Thoracic aorta (tissue), 2 donors: ENCODE data around the gene KLHDC9. TPM values are rescaled to one million over a fixed set of nuclear protein-coding genes. Genes with fewer than 3 reads are reported as not detected.
A peak's percentile ranks its signal among the peaks of the same experiment; 100 is the strongest.

Experiments
- ATAC-seq: fragments of 150-250 bp; one replicate; pipeline ENCODE4 v1.8.0; 2017; ENCODE audit warnings: low read depth; ENCODE audit not compliant: insufficient number of reproducible peaks, low FRiP score
- DNase-seq: peaks from one replicate; pipeline ENCODE4 v3.0.0-alpha.2; 2020; ENCODE audit warnings: low spot score
- H3K27ac ChIP-seq, 2 donors: fragments of 200-600 bp; sonication (generic); 1 replicate in 1 of 2; 2 replicates in 1 of 2; pipeline ENCODE4 v1.5.1; 2016; ENCODE audit warnings: mild to moderate bottlenecking in 2 of 2, moderate library complexity in 2 of 2
- H3K27me3 ChIP-seq: fragments of 200-600 bp; sonication (generic); replicated peaks from 2 replicates; pipeline ENCODE4 v1.6.0; 2016; ENCODE audit warnings: mild to moderate bottlenecking; ENCODE audit not compliant: insufficient read depth
- H3K36me3 ChIP-seq: fragments of 200-600 bp; sonication (generic); one replicate; pipeline ENCODE4 v1.5.1; 2016
- H3K4me1 ChIP-seq, 2 donors: fragments of 200-600 bp; sonication (generic); 1 replicate in 1 of 2; 2 replicates in 1 of 2; pipeline versions ENCODE4 v1.5.1 to v1.6.0; 2016; ENCODE audit warnings: low read depth in 2 of 2, mild to moderate bottlenecking in 1 of 2; ENCODE audit not compliant: control insufficient read depth in 1 of 2
- H3K4me3 ChIP-seq: fragments of 200-600 bp; sonication (generic); 2 replicates; pipeline ENCODE4 v1.5.1; 2016; ENCODE audit warnings: mild to moderate bottlenecking
- H3K9me3 ChIP-seq: fragments of 200-600 bp; sonication (generic); 2 replicates; pipeline ENCODE4 v1.5.1; 2016
- CTCF ChIP-seq: fragments of 200-600 bp; sonication (generic); IDR thresholded peaks from one replicate; pipeline ENCODE4 v1.5.1; 2019; ENCODE audit warnings: antibody characterized with exemption
- total RNA-seq, 2 donors: library from RNA; depleted of rRNA; stranded (reverse); fragments of >200 nt; gene quantifications; one replicate each; pipeline versions ENCODE4 v1.1.0 to v1.2.3, GENCODE V29; 2016

Gene KLHDC9
- total RNA-seq, 2 donors from 2014 or later: 7.9 to 8.6 TPM

DNA sequence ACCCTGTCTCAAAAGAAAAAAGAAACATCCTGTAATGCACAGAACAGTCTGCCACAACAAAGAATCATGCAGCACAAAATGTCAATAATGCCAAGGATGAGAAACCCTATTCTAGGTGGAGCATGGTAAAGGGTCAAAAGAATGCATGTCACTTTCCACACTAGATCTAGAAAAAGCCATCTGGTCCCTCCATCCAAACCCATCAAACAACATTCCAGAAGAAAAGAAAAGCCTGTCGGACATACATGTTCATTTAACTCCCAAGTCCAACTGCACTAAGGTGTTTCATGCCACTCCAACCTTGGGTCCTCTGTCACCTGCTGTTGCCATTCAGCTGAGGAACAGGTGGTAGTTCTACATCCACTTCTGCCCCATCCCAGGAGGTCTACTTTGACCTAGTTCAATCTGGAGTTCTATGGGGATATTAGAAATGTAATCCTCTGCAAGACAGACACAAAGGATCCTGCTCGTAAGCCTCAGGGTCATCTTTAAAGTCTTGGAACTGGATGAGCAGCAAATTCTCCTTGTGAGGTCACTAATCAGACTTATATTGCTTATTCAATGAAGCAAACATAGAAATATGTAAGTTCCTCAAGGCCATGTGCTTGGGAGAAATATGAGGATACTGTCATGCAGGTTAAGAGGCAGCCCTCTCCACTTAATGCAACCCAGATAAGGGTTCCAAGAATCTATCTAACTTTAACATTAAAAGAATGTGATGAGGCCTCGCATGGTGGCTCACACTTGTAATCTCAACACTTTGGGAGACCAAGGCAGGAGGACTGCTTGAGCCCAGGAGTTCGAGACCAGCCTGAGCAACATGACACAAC, 30.6 kb downstream of the KLHDC9 start:
- H3K4me3 ChIP-seq: no peak overlapping the region
- ATAC-seq (no peak), DNase-seq (no peak)
- H3K4me1 ChIP-seq: peaks cover 13 to 47% of the 10 kb centered on the region in 2 donors
- TF ChIP-seq CTCF: no peak
- no peaks in the 10 kb centered on the region for H3K27me3 ChIP-seq
- H3K27ac ChIP-seq: no peak overlapping the region
- H3K36me3 ChIP-seq: peaks cover 23% of the 10 kb centered on the region
- H3K9me3 ChIP-seq: no peaks in the 10 kb centered on the region

- TF ChIP-seq CTCF: no peak
- no peak overlapping the region for H3K27ac ChIP-seq
- ATAC-seq: no peak
- peaks cover 14% of the 10 kb centered on the region for H3K36me3 ChIP-seq
- no peaks in the 10 kb centered on the region for H3K9me3 ChIP-seq
- H3K27me3 ChIP-seq: no peaks in the 10 kb centered on the region
- DNase-seq: no peak
- no peak overlapping the region for H3K4me3 ChIP-seq
- peaks cover 15 to 53% of the 10 kb centered on the region in 2 donors for H3K4me1 ChIP-seq
Observed at GRCh38 chr1:161130266-161130665, 32.1 kb downstream of the KLHDC9 start.

DNA sequence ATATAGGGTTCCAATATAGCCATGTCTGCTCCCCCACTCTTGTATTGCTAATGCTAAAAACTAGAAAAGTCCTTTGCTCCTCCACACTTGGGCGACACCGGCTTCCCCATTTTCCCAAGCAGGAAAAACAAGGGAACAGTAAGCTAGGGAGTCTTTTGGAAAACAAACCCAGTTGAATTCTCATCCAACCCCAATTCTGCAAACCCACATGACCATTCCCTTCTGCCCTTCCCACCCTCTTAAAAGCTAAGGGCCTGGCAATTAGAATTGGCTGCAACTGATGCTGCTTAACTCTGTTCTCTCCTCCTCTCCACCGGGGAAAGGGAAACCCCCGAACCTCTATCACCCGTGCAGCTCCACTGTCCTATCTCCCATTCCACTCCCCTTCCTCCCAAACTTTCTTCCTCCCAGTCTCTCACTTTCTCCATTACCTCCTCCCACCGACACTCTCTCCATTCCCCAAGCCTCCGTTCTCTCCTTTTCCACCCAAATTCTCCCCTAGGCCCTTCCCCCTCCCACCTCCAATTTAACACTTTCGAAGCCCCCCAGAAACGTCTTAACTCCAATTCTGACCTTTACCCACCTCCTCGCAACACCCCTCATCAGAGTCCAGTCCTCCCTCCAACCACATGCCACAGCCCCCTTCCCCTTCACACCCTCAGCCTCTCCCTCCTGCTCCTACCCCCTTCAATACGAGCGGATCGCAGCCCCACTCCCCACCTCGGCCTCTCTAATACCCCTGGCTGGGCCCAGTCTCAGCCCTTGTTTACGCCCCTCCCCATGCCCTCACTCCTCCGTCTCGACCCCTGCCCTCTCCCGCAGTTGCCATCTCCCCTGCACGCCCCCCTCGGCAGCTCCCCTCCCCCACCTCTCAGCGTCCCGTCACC, 33.6 kb downstream of the KLHDC9 start:
- Histone ChIP-seq H3K4me1 (peaks cover 15 to 53% of the 10 kb centered on the region in 2 donors), H3K9me3 (no peaks in the 10 kb centered on the region)

GRCh38 chr1:161132410-161133219, 34.5 kb downstream of the KLHDC9 start, which contains the start of gene DEDD:
Gene DEDD, minus strand, starts transcription at chr1:161132667. Its CDS starts 8,205 bp downstream, at chr1:161124462.
- ATAC-seq (peak; percentile 93), DNase-seq (peak; percentile 91)
- H3K9me3 ChIP-seq: no peaks in the 10 kb centered on the region
- H3K36me3 ChIP-seq: peaks cover 11% of the 10 kb centered on the region
- peak within 1 kb of the TSS; percentile 96 to 98 for H3K27ac ChIP-seq
- peaks cover 15 to 47% of the 10 kb centered on the region in 2 donors for H3K4me1 ChIP-seq
- H3K27me3 ChIP-seq: no peaks in the 10 kb centered on the region
- TF ChIP-seq CTCF: no peak
- H3K4me3 ChIP-seq: peak within 1 kb of the TSS; percentile 81

More for the DNA sequence above, 33.6 kb downstream of the KLHDC9 start:
- Histone ChIP-seq H3K36me3 (peaks cover 14% of the 10 kb centered on the region), H3K27me3 (no peaks in the 10 kb centered on the region), H3K4me3 (peak overlapping the region; percentile 81), H3K27ac (peak overlapping the region; percentile 96 to 98)
- DNase-seq: no peak
- no peak for TF ChIP-seq CTCF
- ATAC-seq: no peak
